WTC11 (cell line): ENCODE measurements around the gene SUSD4. TPM values are rescaled to one million over a fixed set of nuclear protein-coding genes. Genes with fewer than 3 reads are reported as not detected.

Experiments used
- ATAC-seq: fragments of 200-7000 bp; cut with Tn5 transposase; 2 replicates; pipeline ENCODE4 v1.10.0; 2021; ENCODE audit warnings: mild to moderate bottlenecking, moderate library complexity
- CTCF ChIA-PET: fragments of 300-600 bp; sonication (Branson Sonifier 250); formaldehyde crosslinking; loops from one replicate; lab custom pipeline; 2021; ENCODE audit warnings: antibody characterized with exemption; lab: Charles Lee
- POLR2A ChIA-PET: fragments of 350-600 bp; sonication (Branson Sonifier 250); formaldehyde crosslinking; loops from one replicate; lab custom pipeline; 2021; ENCODE audit warnings: antibody characterized with exemption; lab: Charles Lee
- DNase-seq: peaks from one replicate; pipeline ENCODE4 v3.0.0; 2021; ENCODE audit warnings: low spot score
- H3K27ac Mint-ChIP-seq: 2 replicates; pipeline ENCODE4 v1.8.0; 2021; ENCODE audit warnings: mixed read lengths
- H3K27me3 Mint-ChIP-seq: 2 replicates; pipeline ENCODE4 v1.8.0; 2021; ENCODE audit warnings: low read depth, mild to moderate bottlenecking, moderate library complexity, mixed read lengths
- H3K36me3 Mint-ChIP-seq: 2 replicates; pipeline ENCODE4 v1.8.0; 2021; ENCODE audit warnings: mixed read lengths
- H3K4me1 Mint-ChIP-seq: 2 replicates; pipeline ENCODE4 v1.8.0; 2022; ENCODE audit warnings: mixed read lengths
- H3K4me3 Mint-ChIP-seq: 2 replicates; pipeline ENCODE4 v1.8.0; 2021; ENCODE audit warnings: mild to moderate bottlenecking, moderate library complexity, mixed read lengths
- H3K9me3 Mint-ChIP-seq: 2 replicates; pipeline ENCODE4 v1.8.0; 2021; ENCODE audit warnings: mixed read lengths
- AR ChIP-seq: fragments of 250-450 bp; sonication (Bioruptor Pico); IDR thresholded peaks from 2 replicates; pipeline ENCODE4 v1.9.0; 2021; ENCODE audit warnings: mild to moderate bottlenecking
- ARID4B ChIP-seq: sonication (generic); formaldehyde crosslinking; IDR thresholded peaks from 2 replicates; pipeline ENCODE4 v1.8.0; 2023; ENCODE audit warnings: missing genetic modification reagents, mild to moderate bottlenecking, borderline replicate concordance
- ATF6 ChIP-seq: sonication (generic); formaldehyde crosslinking; IDR thresholded peaks from 2 replicates; pipeline ENCODE4 v1.8.1; 2023; ENCODE audit warnings: mild to moderate bottlenecking, missing genetic modification reagents
- CBFB ChIP-seq: sonication (generic); formaldehyde crosslinking; IDR thresholded peaks from 2 replicates; pipeline ENCODE4 v1.8.1; 2022; ENCODE audit warnings: mild to moderate bottlenecking, low read depth, missing genetic modification reagents
- CDX4 ChIP-seq: fragments of 250-450 bp; sonication (Bioruptor Pico); IDR thresholded peaks from 2 replicates; pipeline ENCODE4 v1.9.0; 2021; ENCODE audit warnings: moderate library complexity, mild to moderate bottlenecking, inconsistent platforms, borderline replicate concordance
- E2F5 ChIP-seq: sonication (generic); formaldehyde crosslinking; IDR thresholded peaks from 2 replicates; pipeline ENCODE4 v1.8.1; 2022; ENCODE audit warnings: mild to moderate bottlenecking, moderate library complexity, missing genetic modification reagents
- ELF4 ChIP-seq: sonication (generic); formaldehyde crosslinking; IDR thresholded peaks from 2 replicates; pipeline ENCODE4 v1.8.1; 2022; ENCODE audit warnings: low read depth, mild to moderate bottlenecking, moderate library complexity, missing genetic modification reagents
- ESRRA ChIP-seq: sonication (generic); formaldehyde crosslinking; IDR thresholded peaks from 2 replicates; pipeline ENCODE4 v1.8.1; 2022; ENCODE audit warnings: mild to moderate bottlenecking, missing genetic modification reagents, borderline replicate concordance
- GABPB1 ChIP-seq: sonication (generic); formaldehyde crosslinking; IDR thresholded peaks from 2 replicates; pipeline ENCODE4 v1.8.1; 2023; ENCODE audit warnings: mild to moderate bottlenecking, missing genetic modification reagents
- IRF2 ChIP-seq: sonication (generic); formaldehyde crosslinking; IDR thresholded peaks from 2 replicates; pipeline ENCODE4 v1.8.0; 2022; ENCODE audit warnings: low read depth, missing genetic modification reagents, borderline replicate concordance
- JUN ChIP-seq: sonication (generic); formaldehyde crosslinking; IDR thresholded peaks from 2 replicates; pipeline ENCODE4 v1.8.0; 2023; ENCODE audit warnings: mild to moderate bottlenecking, missing genetic modification reagents
- MYBL2 ChIP-seq: sonication (generic); formaldehyde crosslinking; IDR thresholded peaks from 2 replicates; pipeline ENCODE4 v1.8.1; 2023; ENCODE audit warnings: mild to moderate bottlenecking, moderate library complexity, missing genetic modification reagents
- NFE2L1 ChIP-seq: sonication (generic); formaldehyde crosslinking; IDR thresholded peaks from 2 replicates; pipeline ENCODE4 v1.8.1; 2023; ENCODE audit warnings: missing genetic modification reagents
- NFYB ChIP-seq: sonication (generic); formaldehyde crosslinking; conservative IDR thresholded peaks from 2 replicates; pipeline ENCODE4 v1.8.0; 2022; ENCODE audit warnings: low read depth, missing genetic modification reagents
- PRRX2 ChIP-seq: fragments of 250-450 bp; sonication (Bioruptor Pico); IDR thresholded peaks from 2 replicates; pipeline ENCODE4 v1.8.0; 2021; ENCODE audit warnings: mild to moderate bottlenecking
- SMAD3 ChIP-seq: sonication (generic); formaldehyde crosslinking; IDR thresholded peaks from 2 replicates; pipeline ENCODE4 v1.8.0; 2022; ENCODE audit warnings: missing genetic modification reagents, mild to moderate bottlenecking, borderline replicate concordance
- SMAD4 ChIP-seq: sonication (generic); formaldehyde crosslinking; IDR thresholded peaks from 2 replicates; pipeline ENCODE4 v1.8.0; 2022; ENCODE audit warnings: mild to moderate bottlenecking, missing genetic modification reagents
- SP1 ChIP-seq: sonication (generic); formaldehyde crosslinking; conservative IDR thresholded peaks from 2 replicates; pipeline ENCODE4 v1.8.1; 2022; ENCODE audit warnings: missing genetic modification reagents
- TEAD1 ChIP-seq: sonication (generic); formaldehyde crosslinking; IDR thresholded peaks from 2 replicates; pipeline ENCODE4 v1.8.0; 2022; ENCODE audit warnings: mild to moderate bottlenecking, missing genetic modification reagents
- TP53 ChIP-seq: sonication (generic); formaldehyde crosslinking; IDR thresholded peaks from 2 replicates; pipeline ENCODE4 v1.8.1; 2023; ENCODE audit warnings: mild to moderate bottlenecking, missing genetic modification reagents
- USF2 ChIP-seq: sonication (generic); formaldehyde crosslinking; IDR thresholded peaks from 2 replicates; pipeline ENCODE4 v1.8.1; 2023; ENCODE audit warnings: mild to moderate bottlenecking, missing genetic modification reagents, moderate library complexity
- ZNF263 ChIP-seq: sonication (generic); formaldehyde crosslinking; IDR thresholded peaks from 2 replicates; pipeline ENCODE4 v1.8.1; 2022; ENCODE audit warnings: low read depth, mild to moderate bottlenecking, moderate library complexity, missing genetic modification reagents
- ZNF416 ChIP-seq: fragments of 250-450 bp; sonication (Bioruptor Pico); IDR thresholded peaks from 2 replicates; pipeline ENCODE4 v1.9.0; 2021; ENCODE audit warnings: mild to moderate bottlenecking, inconsistent platforms
- total RNA-seq: library from RNA; stranded (reverse); gene quantifications from 3 replicates; pipeline ENCODE4 v1.2.3, GENCODE V29; 2021

The SUSD4 gene
- total RNA-seq, 1 experiment from 2014 or later = 1.8 TPM

GRCh38 chr1:223273511-223273910, 90.5 kb downstream of the SUSD4 start:
- no peaks in the 10 kb centered on the region for H3K27me3 Mint-ChIP-seq
- CTCF ChIA-PET = no interaction called here
- POLR2A ChIA-PET = no interaction called here
- H3K4me1 Mint-ChIP-seq = no peaks in the 10 kb centered on the region
- peaks cover 4% of the 10 kb centered on the region; the same call in 1 of the 2 replicates for H3K36me3 Mint-ChIP-seq
- TF ChIP-seq SMAD4 (CRISPR knock-in tag) = no peak
- no peak for TF ChIP-seq JUN (CRISPR knock-in tag)
- no peak for TF ChIP-seq PRRX2 (CRISPR knock-in tag)
- no peak for TF ChIP-seq ATF6 (CRISPR knock-in tag)
- TF ChIP-seq NFYB (CRISPR knock-in tag) = no peak
- no peak for TF ChIP-seq ZNF416 (CRISPR knock-in tag)
- no peak for TF ChIP-seq TEAD1
- no peak for TF ChIP-seq SP1 (CRISPR knock-in tag)
- TF ChIP-seq, all 79 proteins: peak for 0
- Mint-ChIP-seq H3K9me3 (peaks cover 9% of the 10 kb centered on the region), H3K4me3 (no peak overlapping the region), H3K27ac (no peak overlapping the region)
- ATAC-seq = no peak
- DNase-seq = no peak

GRCh38 chr1:223271085-223271781, 92.7 kb downstream of the SUSD4 start:
- no peak overlapping the region for H3K27ac Mint-ChIP-seq
- ATAC-seq (no peak), DNase-seq (no peak)
- H3K9me3 Mint-ChIP-seq = no peaks in the 10 kb centered on the region
- CTCF ChIA-PET = no interaction called here
- POLR2A ChIA-PET = no interaction called here
- no peak overlapping the region for H3K4me3 Mint-ChIP-seq
- no peaks in the 10 kb centered on the region for H3K36me3 Mint-ChIP-seq
- H3K27me3 Mint-ChIP-seq = no peaks in the 10 kb centered on the region
- H3K4me1 Mint-ChIP-seq = peaks cover 4% of the 10 kb centered on the region; the same call in 1 of the 2 replicates
- TF ChIP-seq AR (no peak), SMAD3 (no peak), TP53 (CRISPR knock-in tag) (no peak), USF2 (CRISPR knock-in tag) (no peak), IRF2 (CRISPR knock-in tag) (no peak), ZNF263 (CRISPR knock-in tag) (no peak), GABPB1 (no peak), MYBL2 (CRISPR knock-in tag) (no peak), E2F5 (no peak), ESRRA (CRISPR knock-in tag) (no peak), CBFB (CRISPR knock-in tag) (no peak), ARID4B (CRISPR knock-in tag) (no peak), NFE2L1 (CRISPR knock-in tag) (no peak), ZNF416 (CRISPR knock-in tag) (no peak), JUN (CRISPR knock-in tag) (no peak), CDX4 (CRISPR knock-in tag) (no peak), ELF4 (CRISPR knock-in tag) (no peak)
